GM19193 (cell line): Measurements from ENCODE around the gene GRK2.
A peak's percentile ranks its signal among the peaks of the same experiment; 100 is the strongest.

ENCODE experiments used
- POLR2A ChIP-seq: IDR thresholded peaks from 4 replicates; pipeline ENCODE4 v1.6.1; 2011; ENCODE audit not compliant: insufficient read depth, insufficient read length; ENCODE audit errors: extremely low read depth

GRK2 gene

DNA sequence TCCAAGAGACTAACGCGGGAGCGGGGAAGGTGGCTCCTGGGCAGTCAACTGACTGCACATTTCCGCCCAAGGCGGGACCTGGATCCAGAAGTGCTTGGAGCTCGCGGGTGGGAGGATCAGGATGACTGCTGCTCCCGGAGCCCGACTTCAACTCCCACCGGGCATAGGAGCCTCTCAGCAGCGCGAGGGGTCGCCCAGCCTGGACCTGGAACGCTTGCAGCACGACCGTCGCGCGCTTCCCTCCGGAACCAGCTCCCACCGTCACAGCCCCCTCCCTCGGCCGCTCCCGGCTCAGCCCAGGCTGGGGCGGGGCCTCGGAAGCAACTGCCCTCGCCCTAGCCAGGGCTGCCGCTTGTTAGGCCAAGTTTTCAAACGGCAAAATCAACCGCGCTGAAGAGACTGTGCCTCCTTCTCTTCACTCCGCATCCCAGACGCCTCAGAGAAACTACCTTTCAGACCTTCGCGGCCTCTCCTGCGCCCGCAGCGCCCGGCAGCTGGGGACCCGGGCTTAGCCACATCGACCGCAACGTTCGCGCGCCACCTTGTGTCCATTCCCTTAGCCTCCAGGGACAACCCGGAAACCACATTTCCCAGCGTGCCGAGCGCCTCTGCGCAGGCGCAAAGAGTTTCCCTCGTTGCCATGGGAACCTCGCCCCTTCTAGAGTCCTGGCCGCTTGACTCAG lies 51.1 kb downstream of the GRK2 start:
- peak; percentile 67 for TF ChIP-seq POLR2A

DNA sequence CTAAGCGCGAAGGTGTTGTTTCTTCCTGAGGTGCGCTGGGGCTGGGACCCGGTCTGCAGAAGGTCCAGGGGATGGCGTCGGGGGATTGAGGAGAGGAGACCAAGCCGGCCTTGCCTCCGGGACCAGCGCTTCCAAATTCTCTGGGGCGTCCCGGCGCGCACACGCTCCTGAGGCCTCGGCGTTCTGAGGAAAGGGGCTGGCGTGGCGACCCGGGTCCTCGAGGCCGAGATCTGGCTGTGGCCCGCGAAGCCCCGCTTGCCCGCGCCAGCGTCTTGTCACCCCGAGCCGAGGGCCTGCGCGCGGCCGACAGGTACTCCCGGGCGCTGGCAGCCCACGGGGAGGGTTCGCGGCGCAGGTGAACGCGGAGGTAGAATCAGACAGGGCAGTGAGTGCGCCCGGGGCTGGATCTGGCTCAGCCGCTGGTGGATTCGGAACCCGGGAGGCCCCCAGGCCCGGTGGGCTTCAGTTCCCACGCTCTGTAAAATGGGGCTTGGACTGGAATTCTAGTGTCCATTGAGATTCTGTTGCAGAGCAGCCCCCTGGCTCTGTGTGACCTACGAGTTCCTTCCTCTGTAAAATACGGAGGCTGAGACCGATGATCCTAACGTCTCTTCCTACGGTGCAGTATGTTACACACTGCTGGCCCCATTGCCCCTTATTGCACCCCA lies 51.7 kb downstream of the GRK2 start:
- no peak for TF ChIP-seq POLR2A

DNA sequence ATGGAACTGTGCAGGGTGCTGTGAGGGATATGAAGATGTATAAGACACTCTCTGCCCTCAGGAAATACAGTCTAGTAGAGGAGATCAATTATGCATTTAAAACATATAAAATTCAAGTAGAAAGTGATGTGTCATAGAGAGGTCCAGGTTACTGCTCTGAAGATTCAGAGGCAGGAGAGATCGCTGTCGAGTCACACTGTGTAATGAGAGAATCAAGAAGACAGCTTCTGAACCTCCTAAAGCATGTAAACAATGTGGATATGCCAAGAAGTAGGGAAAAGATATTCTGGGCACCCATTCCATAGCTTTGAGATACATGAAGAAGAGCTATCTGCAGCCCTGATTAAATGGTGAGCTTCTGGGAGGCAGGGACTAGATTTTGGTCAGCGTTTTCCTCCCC lies 53.7 kb downstream of the GRK2 start:
- no peak for TF ChIP-seq POLR2A

DNA sequence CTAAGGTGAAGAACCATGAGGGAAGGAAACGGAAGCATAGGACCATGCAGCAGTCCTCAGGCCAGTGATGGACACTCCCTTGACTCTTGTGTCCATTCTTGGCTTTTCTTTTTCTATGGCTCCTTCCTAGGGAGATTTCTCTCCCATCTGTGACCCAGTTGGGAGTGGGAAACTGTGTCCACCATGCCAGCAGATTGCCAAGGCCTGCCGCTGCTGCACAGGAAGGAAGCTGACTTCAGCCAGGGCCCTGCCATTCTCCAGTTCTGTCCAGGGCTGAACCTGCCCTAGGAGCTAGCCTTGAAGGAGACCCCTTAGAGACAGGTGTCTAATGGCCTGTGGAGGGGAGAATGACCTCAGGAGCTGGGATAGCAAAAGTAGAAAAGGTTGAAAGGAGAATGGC lies 54.4 kb downstream of the GRK2 start:
- no peak for TF ChIP-seq POLR2A

DNA sequence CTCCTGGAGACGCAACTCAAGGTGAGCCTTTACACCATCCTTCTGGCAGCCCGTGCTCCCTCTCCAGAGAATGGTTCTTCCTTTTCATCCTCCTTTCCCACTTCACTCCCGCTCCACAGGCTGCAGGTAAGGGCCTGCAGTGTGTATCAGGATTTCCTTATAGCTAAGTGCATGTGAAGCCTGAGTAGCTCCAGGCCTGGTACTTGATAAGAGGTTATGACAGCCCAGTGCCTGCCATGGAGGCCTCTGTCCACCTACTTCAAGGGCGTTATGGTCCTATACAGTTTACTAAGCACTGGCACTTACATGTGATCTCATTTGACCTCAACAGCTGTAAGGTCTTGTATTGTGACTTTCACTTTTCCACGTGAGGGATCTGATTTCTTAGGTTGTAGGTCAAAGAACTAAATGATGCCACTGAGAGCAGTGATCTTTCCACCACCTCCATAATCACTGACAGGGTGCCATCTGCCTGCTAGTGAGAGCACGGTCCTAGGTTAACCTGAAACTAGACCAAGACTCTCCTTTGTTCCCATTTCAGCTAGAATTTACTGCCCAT lies 55.1 kb downstream of the GRK2 start:
- no peak for TF ChIP-seq POLR2A

DNA sequence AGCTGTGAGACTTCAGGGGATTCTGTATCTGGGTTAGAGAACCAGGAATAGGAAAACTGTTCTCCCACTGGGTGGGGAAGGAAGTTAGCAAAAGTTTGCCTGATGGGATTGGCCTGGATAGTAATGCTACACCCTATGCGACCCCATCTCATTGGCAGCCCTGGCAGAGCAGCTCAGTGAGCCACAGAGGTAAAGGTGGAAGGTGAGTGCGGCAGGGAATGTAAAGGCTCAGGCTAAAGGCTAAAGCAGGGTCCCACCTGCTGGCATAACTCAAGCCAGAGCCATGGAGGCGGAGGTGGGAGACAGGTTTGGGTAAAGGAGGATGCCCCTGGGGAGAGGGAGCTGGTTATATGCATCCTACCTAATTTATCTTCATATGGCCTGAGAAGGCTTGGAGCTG lies 55.8 kb downstream of the GRK2 start:
- TF ChIP-seq POLR2A: no peak

DNA sequence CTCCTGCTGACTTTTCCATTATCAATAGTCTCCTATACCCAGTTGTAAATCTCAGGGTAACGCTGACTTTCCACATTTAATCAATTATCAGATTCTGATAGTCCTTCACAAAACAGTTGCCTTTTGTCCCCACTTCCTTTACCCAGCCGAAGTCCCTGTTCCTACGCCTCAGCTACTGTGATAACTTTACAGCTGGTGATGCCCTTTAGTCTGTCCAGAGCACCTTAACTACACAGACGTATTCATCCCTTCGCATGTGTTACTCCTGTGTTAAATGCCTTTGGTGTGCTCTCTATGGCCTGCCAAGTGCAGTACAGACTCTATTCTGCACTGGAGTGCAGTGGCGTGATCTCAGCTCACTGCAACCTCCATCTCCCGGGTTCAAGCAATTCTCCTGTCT lies 57.3 kb downstream of the GRK2 start:
- TF ChIP-seq POLR2A: no peak

DNA sequence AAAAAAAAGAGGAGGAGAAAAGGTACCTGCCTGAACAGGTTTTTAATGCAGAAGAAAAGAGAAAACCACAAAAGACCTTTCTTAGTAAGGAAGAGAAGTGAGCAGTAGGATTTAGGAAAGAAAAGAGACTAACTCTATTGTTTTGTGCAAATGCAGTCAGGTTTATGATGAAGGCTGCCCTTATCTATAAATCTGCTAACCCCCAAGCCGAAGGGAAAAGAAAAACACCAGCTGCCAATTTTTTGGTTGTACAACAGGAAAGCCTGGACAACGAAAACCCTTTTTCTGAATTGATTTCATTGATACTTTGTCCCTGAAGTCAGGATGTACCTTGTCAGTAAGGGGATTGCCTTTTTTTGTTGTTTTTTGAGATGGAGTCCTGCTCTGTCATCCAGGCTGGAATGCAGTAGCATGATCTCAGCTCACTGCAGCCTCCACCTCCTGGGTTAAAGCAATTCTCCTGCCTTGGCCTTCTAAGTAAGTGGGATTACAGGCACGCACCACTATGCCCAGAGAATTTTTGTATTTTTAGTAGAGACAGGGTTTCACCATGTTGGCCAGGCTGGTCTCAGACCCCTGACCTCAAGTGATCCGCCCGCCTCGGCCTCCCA lies 65.9 kb downstream of the GRK2 start:
- TF ChIP-seq POLR2A: no peak
